H1 (cell line): ENCODE measurements around the gene GCNT1. TPM values are rescaled to one million over a fixed set of nuclear protein-coding genes. Genes with fewer than 3 reads are reported as not detected.

ENCODE experiments used
- CTCF ChIA-PET: fragments of 300-600 bp; sonication (Branson Sonifier 250); formaldehyde crosslinking; loops from one replicate; lab custom pipeline; 2021; ENCODE audit not compliant: partially characterized antibody; lab: Charles Lee
- POLR2A ChIA-PET: fragments of 300-600 bp; sonication (Branson Sonifier 250); formaldehyde crosslinking; loops from one replicate; lab custom pipeline; 2021; ENCODE audit warnings: inconsistent platforms; ENCODE audit not compliant: partially characterized antibody; lab: Charles Lee
- DNase-seq, 2 experiments: peaks; one replicate each; pipeline versions ENCODE4 v3.0.0 to v3.0.0-alpha.2; 2010 to 2022; ENCODE audit warnings: low spot score in 2 of 2, low read depth in 1 of 2, mixed read lengths in 1 of 2
- FAIRE-seq: peaks from 2 replicates; lab custom pipeline; 2011; peaks lifted over from hg19 to GRCh38; lab: Jason Lieb, UNC
- H2AFZ ChIP-seq: 2 replicates; pipeline ENCODE4 v1.8.1; 2012; ENCODE audit warnings: low read length, inconsistent platforms
- H2AK5ac ChIP-seq: 2 replicates; pipeline ENCODE4 v1.6.1; 2013; ENCODE audit warnings: low read depth, low read length
- H2BK120ac ChIP-seq: replicated peaks from 2 replicates; pipeline ENCODE3; 2013; ENCODE audit warnings: low read depth, low read length, inconsistent platforms
- H2BK12ac ChIP-seq: 2 replicates; pipeline ENCODE4 v1.6.1; 2013; ENCODE audit warnings: low read depth, low read length
- H2BK15ac ChIP-seq: 2 replicates; pipeline ENCODE4 v1.6.1; 2013; ENCODE audit warnings: low read length
- H2BK20ac ChIP-seq: 2 replicates; pipeline ENCODE4 v1.6.1; 2013; ENCODE audit warnings: low read length
- H2BK5ac ChIP-seq: 2 replicates; pipeline ENCODE4 v1.6.1; 2013; ENCODE audit warnings: low read depth, low read length
- H3K14ac ChIP-seq: 2 replicates; pipeline ENCODE4 v1.6.1; 2013; ENCODE audit warnings: inconsistent platforms; ENCODE audit not compliant: insufficient read length
- H3K18ac ChIP-seq: 2 replicates; pipeline ENCODE4 v1.6.1; 2013; ENCODE audit warnings: low read length; ENCODE audit errors: extremely low read depth
- H3K23ac ChIP-seq: 2 replicates; pipeline ENCODE4 v1.6.1; 2013; ENCODE audit warnings: inconsistent platforms; ENCODE audit not compliant: insufficient read length
- H3K23me2 ChIP-seq: 2 replicates; pipeline ENCODE4 v1.6.1; 2013; ENCODE audit warnings: low read depth, low read length
- H3K27ac ChIP-seq: 2 replicates; pipeline ENCODE4 v1.6.1; 2011; ENCODE audit warnings: low read depth, low read length, inconsistent platforms
- H3K27me3 ChIP-seq, 4 experiments: replicated peaks in 1 of 4; 1 replicate in 1 of 4; 2 replicates in 3 of 4; pipeline versions ENCODE4 v1.6.1 to v1.8.1; 2011 to 2013; ENCODE audit warnings: low read length in 3 of 4, mild to moderate bottlenecking in 3 of 4, inconsistent platforms in 2 of 4, mixed read lengths in 2 of 4, moderate library complexity in 1 of 4; ENCODE audit not compliant: control insufficient read depth in 3 of 4, insufficient read depth in 3 of 4; ENCODE audit errors: extremely low read depth in 1 of 4
- H3K36me3 ChIP-seq, 4 experiments: 2 replicates each; pipeline versions ENCODE4 v1.6.1 to v1.8.1; 2011 to 2013; ENCODE audit warnings: mild to moderate bottlenecking in 4 of 4, low read length in 3 of 4, moderate library complexity in 2 of 4, control low read depth in 1 of 4, inconsistent platforms in 1 of 4; ENCODE audit not compliant: insufficient read depth in 4 of 4, control insufficient read depth in 2 of 4
- H3K4ac ChIP-seq: replicated peaks from 2 replicates; pipeline ENCODE3; 2013; ENCODE audit warnings: low read length, low read depth, mixed read lengths, inconsistent platforms; ENCODE audit not compliant: insufficient read length
- H3K4me1 ChIP-seq, 4 experiments: replicated peaks in 1 of 4; 1 replicate in 1 of 4; 2 replicates in 3 of 4; pipeline versions ENCODE4 v1.6.1 to v1.8.1; 2011 to 2013; ENCODE audit warnings: low read length in 3 of 4, inconsistent platforms in 2 of 4, mixed read lengths in 1 of 4; ENCODE audit not compliant: insufficient read depth in 4 of 4, control insufficient read depth in 3 of 4
- H3K4me2 ChIP-seq, 2 experiments: 2 replicates each; pipeline versions ENCODE4 v1.6.1 to v1.8.1; 2011 to 2013; ENCODE audit warnings: low read depth in 2 of 2, low read length in 2 of 2, control low read depth in 1 of 2, inconsistent platforms in 1 of 2, mild to moderate bottlenecking in 1 of 2; ENCODE audit not compliant: insufficient read depth in 1 of 2
- H3K4me3 ChIP-seq, 4 experiments: fragments of 200-600, 300-600 bp in 1 of 4; sonication (generic), shearing (Covaris generic), sonication (Bioruptor Twin) in 1 of 4; 2 replicates each; pipeline versions ENCODE4 v1.5.1 to v1.8.1; 2011 to 2016; ENCODE audit warnings: low read length in 4 of 4, low read depth in 3 of 4, control low read depth in 2 of 4, inconsistent platforms in 2 of 4, mild to moderate bottlenecking in 2 of 4, mixed read lengths in 1 of 4, moderate library complexity in 1 of 4; ENCODE audit not compliant: insufficient read depth in 2 of 4; ENCODE audit errors: extremely low read depth in 1 of 4
- H3K56ac ChIP-seq: replicated peaks from 2 replicates; pipeline ENCODE3; 2013; ENCODE audit warnings: low read depth, mild to moderate bottlenecking, mixed read lengths, low read length, inconsistent platforms; ENCODE audit not compliant: insufficient read length
- H3K79me1 ChIP-seq: 2 replicates; pipeline ENCODE4 v1.6.1; 2013; ENCODE audit warnings: low read depth, low read length, control low read depth
- H3K79me2 ChIP-seq, 2 experiments: 2 replicates each; pipeline versions ENCODE4 v1.6.1 to v1.8.1; 2012 to 2013; ENCODE audit warnings: low read length in 2 of 2, mild to moderate bottlenecking in 2 of 2, inconsistent platforms in 1 of 2; ENCODE audit not compliant: insufficient read depth in 2 of 2, control insufficient read depth in 1 of 2
- H3K9ac ChIP-seq, 4 experiments: replicated peaks in 1 of 4; 1 replicate in 1 of 4; 2 replicates in 3 of 4; pipeline versions ENCODE4 v1.6.1 to v1.8.1; 2011 to 2013; ENCODE audit warnings: low read depth in 3 of 4, low read length in 3 of 4, control low read depth in 2 of 4, mild to moderate bottlenecking in 2 of 4, moderate library complexity in 2 of 4, inconsistent platforms in 1 of 4; ENCODE audit errors: extremely low read depth in 1 of 4
- H3K9me3 ChIP-seq, 2 experiments: 2 replicates each; pipeline versions ENCODE4 v1.6.1 to v1.8.1; 2012 to 2013; ENCODE audit warnings: mild to moderate bottlenecking in 2 of 2, moderate library complexity in 2 of 2, control low read depth in 1 of 2, inconsistent platforms in 1 of 2, low read depth in 1 of 2, low read length in 1 of 2, mixed read lengths in 1 of 2; ENCODE audit not compliant: insufficient read depth in 2 of 2
- H4K20me1 ChIP-seq, 2 experiments: replicated peaks in 1 of 2; 2 replicates each; pipeline versions ENCODE3 to v1.8.1; 2011 to 2013; ENCODE audit warnings: inconsistent platforms in 2 of 2, low read length in 2 of 2, mild to moderate bottlenecking in 1 of 2; ENCODE audit not compliant: insufficient read depth in 2 of 2, control insufficient read depth in 1 of 2
- H4K5ac ChIP-seq: 2 replicates; pipeline ENCODE4 v1.6.1; 2013; ENCODE audit warnings: low read length, low read depth, mixed read lengths, inconsistent platforms; ENCODE audit not compliant: insufficient read length
- H4K8ac ChIP-seq: 2 replicates; pipeline ENCODE4 v1.8.0; 2013; ENCODE audit warnings: mild to moderate bottlenecking, moderate library complexity, low read length, inconsistent platforms; ENCODE audit not compliant: insufficient read depth; ENCODE audit errors: extremely low read depth
- H4K91ac ChIP-seq: replicated peaks from 2 replicates; pipeline ENCODE3; 2013; ENCODE audit warnings: low read length, mixed read lengths, inconsistent platforms; ENCODE audit not compliant: insufficient read length
- WGBS, 2 experiments: shearing (Covaris generic) in 1 of 2; methylation state at CpG; one replicate each; pipeline versions ENCODE4 v1.1.6 to v1.1.7; 2013 to 2015; ENCODE audit warnings: low lambda C conversion rate in 2 of 2, mixed read lengths in 2 of 2, inconsistent platforms in 1 of 2, low coverage in 1 of 2, missing lambda C conversion rate in 1 of 2; ENCODE audit not compliant: insufficient replicate concordance in 2 of 2, insufficient coverage in 1 of 2, insufficient read length in 1 of 2; ENCODE audit errors: extremely low coverage in 1 of 2, missing lambda C conversion rate in 1 of 2; 5-methylcytosine and 5-hydroxymethylcytosine counted together
- polyA plus RNA-seq, 7 experiments: library from polyadenylated mRNA; depleted of rRNA in 3 of 7; stranded (reverse) in 5 of 7; unstranded in 2 of 7; fragments of >200 nt in 5 of 7; fragments of 200-250 nt in 2 of 7; gene quantifications; 1 replicate in 5 of 7; 2 replicates in 1 of 7; 4 replicates in 1 of 7; pipeline versions ENCODE4 v1.2.1 to v1.2.3, GENCODE V29; 2011 to 2013; ENCODE audit warnings: missing spikeins in 2 of 7, mixed read lengths in 2 of 7
- total RNA-seq: library from RNA; stranded (reverse); fragmentation: NEBNext Ultra II Directional; extraction: Animal tissue kit (Norgen Biotek cat#: 25700); gene quantifications from 2 replicates; pipeline ENCODE4 v1.2.1, GENCODE V29; 2021
- TF ChIP-seq, protein P1 (sequence below), 3 experiments: IDR thresholded peaks; 1 replicate in 2 of 3; 2 replicates in 1 of 3; pipeline versions ENCODE4 v1.5.1 to v1.6.1; 2011; ENCODE audit warnings: low read length in 3 of 3, mild to moderate bottlenecking in 3 of 3, inconsistent platforms in 2 of 3, low read depth in 1 of 3, moderate library complexity in 1 of 3; ENCODE audit not compliant: insufficient read depth in 1 of 3; ENCODE audit errors: control extremely low read depth in 1 of 3

Gene GCNT1
- total and polyA plus RNA-seq, 2 of the 8 experiments (the other 6 are each of a cell fraction or from before 2014, with no cell fraction given): 13.0 to 16.5 TPM

DNA sequence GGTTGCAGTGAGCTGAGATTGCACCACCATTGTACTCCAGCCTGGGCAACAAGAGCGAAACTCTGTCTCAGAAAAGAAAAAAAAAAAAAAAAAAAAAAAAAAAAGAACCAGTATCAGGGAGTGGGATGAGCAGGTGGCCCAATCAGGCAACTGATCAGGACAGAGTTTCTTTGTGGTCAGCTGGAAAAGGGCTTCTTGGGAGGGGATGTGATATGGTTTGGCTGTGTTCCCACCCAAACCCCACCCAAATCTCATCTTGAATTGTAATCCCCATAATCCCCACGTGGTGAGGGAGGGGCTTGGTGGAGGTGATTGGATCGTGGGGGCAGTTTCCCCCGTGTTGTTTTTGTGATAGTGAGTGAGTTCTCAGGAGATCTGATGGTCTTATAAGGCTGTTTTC is 4.7 kb upstream of the GCNT1 start:
- H3K14ac ChIP-seq: no peak overlapping the region
- no peak overlapping the region for H2AK5ac ChIP-seq
- no peaks in the 10 kb centered on the region for H4K20me1 ChIP-seq
- H3K23ac ChIP-seq: no peak overlapping the region
- no peak overlapping the region for H2BK120ac ChIP-seq
- no peak overlapping the region for H3K4ac ChIP-seq
- CTCF ChIA-PET: interaction anchor here (0.8 to 1.7 kb wide), 3 partner anchors 12 to 208 kb away, joined by 3 to 5 read pairs (median 3); no protein-coding TSS in a partner anchor
- H3K4me2 ChIP-seq: no peak overlapping the region
- no peak overlapping the region for H2BK15ac ChIP-seq
- TF ChIP-seq, protein P1, sequence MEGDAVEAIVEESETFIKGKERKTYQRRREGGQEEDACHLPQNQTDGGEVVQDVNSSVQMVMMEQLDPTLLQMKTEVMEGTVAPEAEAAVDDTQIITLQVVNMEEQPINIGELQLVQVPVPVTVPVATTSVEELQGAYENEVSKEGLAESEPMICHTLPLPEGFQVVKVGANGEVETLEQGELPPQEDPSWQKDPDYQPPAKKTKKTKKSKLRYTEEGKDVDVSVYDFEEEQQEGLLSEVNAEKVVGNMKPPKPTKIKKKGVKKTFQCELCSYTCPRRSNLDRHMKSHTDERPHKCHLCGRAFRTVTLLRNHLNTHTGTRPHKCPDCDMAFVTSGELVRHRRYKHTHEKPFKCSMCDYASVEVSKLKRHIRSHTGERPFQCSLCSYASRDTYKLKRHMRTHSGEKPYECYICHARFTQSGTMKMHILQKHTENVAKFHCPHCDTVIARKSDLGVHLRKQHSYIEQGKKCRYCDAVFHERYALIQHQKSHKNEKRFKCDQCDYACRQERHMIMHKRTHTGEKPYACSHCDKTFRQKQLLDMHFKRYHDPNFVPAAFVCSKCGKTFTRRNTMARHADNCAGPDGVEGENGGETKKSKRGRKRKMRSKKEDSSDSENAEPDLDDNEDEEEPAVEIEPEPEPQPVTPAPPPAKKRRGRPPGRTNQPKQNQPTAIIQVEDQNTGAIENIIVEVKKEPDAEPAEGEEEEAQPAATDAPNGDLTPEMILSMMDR (IDR thresholded peaks at IDR 0.05; ENCODE audit: control extremely low read depth in 1 of 3, insufficient read depth in 1 of 3, low read depth in 1 of 3, low read length in 3 of 3): no peak
- TF ChIP-seq, all 59 proteins: peak for 0
- WGBS, 2 experiments: 68% methylated on average over 3 of the region's 4 CpGs; no CpG with 5 or more reads in 1 of the 2 experiments
- POLR2A ChIA-PET: no interaction called here
- H2AFZ ChIP-seq: no peak overlapping the region
- no peak overlapping the region for H3K18ac ChIP-seq
- no peak overlapping the region for H4K8ac ChIP-seq
- no peak overlapping the region for H2BK20ac ChIP-seq
- no peak overlapping the region for H3K56ac ChIP-seq
- no peak overlapping the region for H3K9ac ChIP-seq
- H3K79me2 ChIP-seq: no peaks in the 10 kb centered on the region
- H2BK5ac ChIP-seq: no peak overlapping the region
- H4K91ac ChIP-seq: no peak overlapping the region
- H3K4me3 ChIP-seq: no peak overlapping the region
- no peak overlapping the region for H4K5ac ChIP-seq
- no peak overlapping the region for H3K27ac ChIP-seq
- peaks cover 0 to 12% (median 6%) of the 10 kb centered on the region in 4 experiments; a peak in 4 of 7 replicates for H3K4me1 ChIP-seq
- H3K27me3 ChIP-seq: peaks cover 0 to under 1% (median 0%) of the 10 kb centered on the region in 4 experiments; a peak in 2 of 7 replicates
- peaks cover 2 to 3% of the 10 kb centered on the region in 2 experiments; a peak in 3 of 4 replicates for H3K9me3 ChIP-seq
- H3K23me2 ChIP-seq: peaks cover 2% of the 10 kb centered on the region; the same call in 1 of the 2 replicates
- no peaks in the 10 kb centered on the region for H3K79me1 ChIP-seq
- no peaks in the 10 kb centered on the region for H3K36me3 ChIP-seq
- no peak for FAIRE-seq
- no peak for DNase-seq
- no peak overlapping the region for H2BK12ac ChIP-seq
